Activated T-cell treated with anti-CD3 and anti-CD28 coated beads for 4 hours (primary cell): Measurements from ENCODE around the gene CERS5.

Source experiments
- DNase-seq: peaks from one replicate; pipeline ENCODE4 v3.0.0-alpha.2; 2020

Gene CERS5

DNA sequence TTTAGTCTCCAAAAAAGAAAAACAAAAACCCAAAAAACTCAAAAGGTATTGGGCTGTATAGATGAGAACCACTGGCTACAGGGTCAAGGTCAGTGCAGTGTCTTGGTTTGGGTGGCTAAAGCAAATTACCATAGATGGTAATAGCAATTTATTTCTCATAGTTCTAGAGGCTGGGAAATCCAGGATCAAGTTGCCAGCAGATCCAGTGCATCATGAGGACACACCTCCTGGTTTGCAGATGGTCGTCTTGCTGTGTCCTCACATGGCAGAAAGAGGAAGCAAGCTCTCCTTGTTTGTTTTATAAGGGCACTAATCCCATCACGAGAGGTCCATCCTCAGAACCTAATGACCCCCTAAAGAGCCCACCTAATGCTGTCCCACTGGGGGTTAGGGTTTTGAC is 44.0 kb downstream of the CERS5 start:
- no peak for DNase-seq

DNA sequence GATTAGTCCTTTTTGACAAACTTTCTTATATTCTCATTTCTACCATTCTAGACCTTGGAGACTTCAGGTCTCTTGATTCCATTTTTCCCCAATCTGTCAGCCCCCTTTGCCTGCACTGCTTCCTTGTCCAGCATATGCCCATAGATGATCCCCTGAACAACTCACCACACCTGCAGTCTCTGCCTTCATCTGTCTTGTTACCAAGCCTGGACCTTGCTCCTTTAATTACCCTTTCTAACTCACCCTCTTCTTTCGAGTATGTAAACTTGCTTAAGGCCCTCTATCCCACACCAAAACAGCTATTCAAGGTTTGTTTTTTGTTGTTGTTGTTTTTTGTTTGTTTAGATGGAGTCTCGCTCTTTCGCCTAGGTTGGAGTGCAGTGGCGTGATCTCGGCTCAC is 45.5 kb downstream of the CERS5 start:
- DNase-seq: no peak

DNA sequence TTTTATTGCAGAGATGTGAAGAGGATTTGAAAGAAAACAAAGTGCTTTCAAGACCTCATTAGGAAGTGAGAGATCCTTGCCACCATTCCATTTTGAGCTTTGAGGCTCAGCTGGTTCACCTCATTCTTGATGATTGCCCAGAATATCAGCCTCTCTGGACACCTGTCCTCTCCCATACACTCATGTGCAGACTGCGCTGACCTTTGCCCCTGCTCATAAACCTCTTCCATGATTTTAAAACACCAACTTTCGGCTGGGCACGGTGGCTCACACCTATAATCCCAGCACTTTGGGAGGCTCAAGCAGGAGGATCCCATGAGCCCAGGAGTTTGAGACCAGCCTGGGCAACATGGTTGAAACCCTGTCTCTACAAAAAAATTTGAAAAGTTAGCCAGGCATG is 46.2 kb downstream of the CERS5 start:
- no peak for DNase-seq

DNA sequence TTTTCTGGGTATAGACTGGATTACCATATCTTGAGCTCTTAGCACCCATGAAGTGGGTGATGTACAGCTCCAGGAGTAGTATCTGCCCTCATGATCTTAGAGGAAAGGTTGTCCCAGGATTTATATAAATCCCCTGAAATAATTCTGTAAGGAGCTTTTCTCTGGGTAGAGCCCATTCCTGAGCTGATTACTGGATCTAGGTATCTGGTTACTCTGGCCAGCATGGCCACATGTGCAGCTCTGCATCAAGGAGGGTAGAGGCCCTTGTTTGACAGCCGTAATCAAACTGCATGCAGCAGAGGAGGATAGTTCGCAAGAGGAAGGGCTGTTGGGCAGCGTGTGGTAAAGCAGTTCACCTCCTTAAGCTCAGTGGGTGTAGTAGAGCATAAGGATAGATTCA is 46.6 kb downstream of the CERS5 start:
- no peak for DNase-seq

DNA sequence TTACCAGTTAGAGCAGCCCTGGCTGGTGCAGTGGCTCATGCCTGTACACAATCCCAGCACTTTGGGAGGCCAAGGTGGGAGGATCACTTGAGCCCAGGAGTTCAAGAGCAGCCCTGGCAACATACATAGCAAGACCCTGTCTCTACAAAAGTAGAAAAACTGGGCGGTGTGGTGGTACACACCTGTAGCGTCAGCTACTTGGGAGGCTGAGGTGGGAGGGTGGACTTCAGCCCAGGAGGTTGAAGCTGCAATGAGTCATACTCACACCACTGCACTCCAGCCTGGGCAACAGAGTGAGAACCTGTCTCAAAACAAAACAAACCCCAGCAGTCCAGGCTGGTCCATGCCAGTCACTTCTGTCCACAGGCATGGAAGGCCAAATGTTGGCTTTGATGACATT is 47.8 kb downstream of the CERS5 start:
- no peak for DNase-seq

DNA sequence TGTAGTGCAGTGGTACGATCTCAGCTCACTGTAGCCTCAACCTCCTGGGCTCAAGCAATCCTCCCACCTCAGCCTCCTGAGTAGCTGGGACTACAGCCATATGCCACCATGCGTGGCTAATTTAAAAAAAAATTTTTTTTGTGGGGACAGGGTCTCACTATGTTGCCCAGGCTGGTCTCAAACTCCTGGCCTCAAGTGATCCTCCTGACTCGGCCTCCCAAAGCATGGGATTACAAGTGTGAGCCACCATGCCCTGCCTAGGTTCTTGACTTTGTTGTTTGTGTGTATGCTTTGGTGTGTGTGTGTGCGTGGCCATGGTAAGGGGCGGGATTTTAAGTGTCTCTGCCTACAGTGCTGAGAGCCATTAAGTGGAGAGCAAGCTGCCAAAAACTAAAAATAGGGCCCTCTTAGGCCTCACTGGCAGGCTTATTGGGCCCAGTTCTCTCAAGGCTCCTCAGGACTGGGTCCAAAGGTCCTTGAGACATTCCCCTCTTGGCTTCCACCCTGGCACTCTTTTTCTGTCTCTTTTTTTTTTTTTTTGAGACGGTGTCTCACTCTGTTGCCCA is 50.0 kb downstream of the CERS5 start:
- no peak for DNase-seq

DNA sequence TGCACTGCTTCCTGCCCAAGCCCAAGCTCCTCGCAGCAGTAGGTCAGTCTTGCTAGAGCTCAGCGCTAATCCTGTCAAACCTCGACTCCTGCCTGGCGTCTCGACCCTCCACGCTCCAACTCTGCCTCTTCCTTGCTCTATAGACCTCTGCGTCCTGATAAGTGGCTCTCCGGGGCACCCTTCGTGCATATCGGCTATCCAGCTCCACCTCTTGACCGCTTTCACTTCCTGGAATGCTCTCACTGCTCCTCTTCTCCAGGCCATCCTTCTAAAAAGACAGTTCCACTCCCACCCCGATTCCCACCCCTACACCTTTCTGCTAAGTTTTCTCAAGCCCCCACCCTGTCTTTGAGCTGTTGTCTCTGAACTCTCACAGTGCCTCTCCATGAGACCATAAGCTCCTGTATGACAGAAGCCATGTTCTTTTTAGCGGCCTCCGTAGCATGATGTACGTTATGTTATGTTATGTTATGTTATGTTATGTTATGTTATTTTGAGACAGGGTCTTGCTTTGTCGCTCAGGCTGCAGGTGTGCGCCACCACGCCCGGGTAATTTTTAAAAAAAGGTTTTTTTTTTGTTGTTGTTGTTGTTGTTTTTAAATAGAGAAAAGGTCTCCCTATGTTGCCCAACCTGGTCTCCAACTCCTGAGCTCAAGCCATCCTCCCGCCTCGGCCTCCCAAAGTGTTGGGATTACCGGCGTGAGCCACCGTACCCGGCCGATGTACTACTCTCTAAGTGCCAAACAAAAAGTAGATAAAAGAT is 54.5 kb downstream of the CERS5 start:
- DNase-seq: peak; percentile 24

DNA sequence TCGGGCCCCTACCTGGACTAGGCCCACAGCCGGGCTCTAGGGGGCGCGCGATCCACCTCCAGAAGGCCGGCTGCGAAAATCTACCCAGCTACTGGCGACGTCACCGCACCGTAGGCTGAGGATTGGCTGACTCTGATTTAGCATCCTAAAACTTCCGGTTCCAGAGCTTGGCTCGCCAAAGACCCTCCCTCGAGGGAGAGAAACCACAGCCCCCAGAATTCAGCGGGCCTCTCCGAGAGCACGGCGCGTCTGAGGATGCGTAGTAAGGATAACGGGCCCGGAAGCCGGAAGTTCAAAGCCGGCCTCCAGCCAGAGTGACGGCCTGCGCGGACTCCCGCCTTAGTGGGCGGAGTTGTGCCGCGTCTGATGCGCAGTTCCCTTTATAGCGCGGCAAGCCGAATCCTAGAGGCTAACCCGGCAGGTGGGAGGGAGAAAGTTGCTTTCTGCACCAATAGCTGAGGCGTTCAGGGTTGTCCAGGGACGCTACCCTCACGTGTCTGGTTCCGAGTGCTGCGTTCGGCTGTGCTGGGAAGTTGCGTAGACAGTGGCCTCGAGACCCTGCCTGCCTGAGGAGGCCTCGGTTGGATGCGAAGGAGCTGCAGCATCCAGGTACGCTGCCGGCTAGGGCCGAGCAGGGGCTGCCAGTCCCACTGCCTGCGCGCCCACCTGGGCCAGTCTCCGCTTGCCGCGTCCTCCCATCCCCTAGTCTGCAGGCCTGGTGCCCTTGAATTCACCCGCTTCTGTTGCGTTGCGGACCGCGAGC is 55.3 kb downstream of the CERS5 start, which contains the start of gene COX14:
Gene COX14 (plus strand): TSS at position 544 of the 763 bp plus-strand sequence. CDS start 7,808 bp downstream, outside the sequence.
- peak; percentile 99 for DNase-seq

DNA sequence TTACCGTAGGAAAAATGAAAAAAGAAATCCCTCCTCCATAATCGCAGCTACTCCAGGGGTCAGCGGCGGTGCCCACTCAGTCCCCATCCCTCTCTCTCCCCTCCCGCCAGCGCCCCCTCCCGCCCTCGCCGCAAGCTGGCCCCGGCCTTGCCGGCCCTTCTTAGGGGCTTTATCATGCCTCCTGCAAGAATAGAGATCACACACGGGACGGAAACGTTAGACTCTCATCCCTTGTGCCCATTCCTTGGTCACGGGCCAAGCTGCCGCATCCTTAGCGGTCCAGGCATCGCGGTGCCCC is 55.8 kb downstream of the CERS5 start:
- DNase-seq: no peak

DNA sequence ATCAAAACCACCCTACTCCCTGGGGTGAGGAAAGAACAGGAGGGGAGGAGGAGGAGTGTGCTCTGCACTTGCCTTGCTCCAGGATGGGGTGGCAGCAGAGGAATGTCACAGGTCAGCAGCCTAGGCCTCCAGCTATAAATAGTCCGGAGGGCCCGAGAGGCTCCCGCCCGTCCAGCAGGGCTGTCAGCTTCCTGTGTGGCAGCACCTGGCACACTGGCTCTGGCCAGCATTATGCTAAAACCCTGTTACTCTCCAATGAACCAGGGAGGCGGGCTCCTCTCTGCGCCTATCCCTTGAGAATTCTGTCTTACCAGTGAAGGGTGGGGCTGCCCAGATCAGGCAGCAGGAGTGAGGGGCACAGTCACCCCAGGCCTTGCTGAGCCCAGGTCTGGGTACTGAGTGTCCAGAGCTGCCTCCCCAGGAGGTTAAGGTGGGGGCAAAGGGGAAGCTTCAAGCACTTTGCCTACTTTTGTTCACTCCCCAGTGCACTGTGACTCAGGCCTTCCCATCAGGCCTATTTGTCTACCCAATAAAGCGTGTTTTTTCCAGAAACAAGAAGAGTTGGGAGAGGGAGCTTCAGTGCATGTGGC is 56.3 kb downstream of the CERS5 start:
- no peak for DNase-seq

DNA sequence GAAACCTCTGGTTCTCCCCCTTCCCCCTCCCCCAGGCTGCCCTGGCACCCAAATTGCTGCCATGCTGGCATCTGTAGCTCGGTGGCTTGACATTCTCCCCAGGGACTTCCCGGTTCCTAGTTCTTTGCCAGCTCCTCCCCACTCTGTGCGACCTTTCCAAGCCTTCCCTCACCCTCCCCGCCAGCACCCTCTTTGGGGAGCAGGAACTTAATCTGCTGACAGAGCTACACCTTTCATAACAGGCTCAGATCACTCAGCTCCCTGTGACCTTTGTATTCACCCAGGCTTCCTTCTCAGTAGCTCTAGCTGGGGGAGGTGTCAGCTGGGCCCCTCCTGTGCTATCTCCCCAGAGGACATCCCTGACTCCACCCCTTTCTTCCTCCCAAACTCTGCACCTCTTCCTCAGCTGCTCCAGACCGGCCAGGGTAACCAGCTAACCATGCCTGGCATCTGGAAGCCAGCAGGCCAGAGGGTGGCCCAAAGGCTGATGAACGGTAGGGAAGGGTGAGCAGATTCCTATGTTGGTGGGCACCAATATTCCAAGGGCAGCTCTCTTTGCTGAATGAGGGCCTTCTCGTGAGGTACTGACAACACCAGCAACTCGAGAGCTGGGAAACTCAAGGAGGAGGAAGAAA is 56.9 kb downstream of the CERS5 start:
- DNase-seq: no peak

DNA sequence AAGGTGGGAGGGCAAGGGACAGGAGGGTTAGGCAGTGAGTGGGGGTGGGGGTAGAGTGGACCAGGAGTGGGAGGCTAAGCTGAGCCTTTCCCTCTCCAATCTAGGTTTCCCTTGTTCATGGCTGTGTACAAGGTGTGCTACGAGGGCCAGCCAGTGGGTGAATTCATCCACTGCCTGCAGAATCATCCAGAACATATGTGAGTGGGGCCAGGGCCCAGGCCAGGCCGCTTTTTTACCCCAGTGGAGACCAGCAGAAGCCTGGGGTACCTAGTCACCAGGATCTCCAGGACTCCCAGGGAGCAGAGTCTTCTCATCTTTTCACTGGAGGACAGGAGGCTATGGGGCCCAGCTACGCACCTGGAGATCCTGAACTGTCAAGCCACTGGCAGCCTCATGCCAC is 57.9 kb downstream of the CERS5 start:
- DNase-seq: no peak

DNA sequence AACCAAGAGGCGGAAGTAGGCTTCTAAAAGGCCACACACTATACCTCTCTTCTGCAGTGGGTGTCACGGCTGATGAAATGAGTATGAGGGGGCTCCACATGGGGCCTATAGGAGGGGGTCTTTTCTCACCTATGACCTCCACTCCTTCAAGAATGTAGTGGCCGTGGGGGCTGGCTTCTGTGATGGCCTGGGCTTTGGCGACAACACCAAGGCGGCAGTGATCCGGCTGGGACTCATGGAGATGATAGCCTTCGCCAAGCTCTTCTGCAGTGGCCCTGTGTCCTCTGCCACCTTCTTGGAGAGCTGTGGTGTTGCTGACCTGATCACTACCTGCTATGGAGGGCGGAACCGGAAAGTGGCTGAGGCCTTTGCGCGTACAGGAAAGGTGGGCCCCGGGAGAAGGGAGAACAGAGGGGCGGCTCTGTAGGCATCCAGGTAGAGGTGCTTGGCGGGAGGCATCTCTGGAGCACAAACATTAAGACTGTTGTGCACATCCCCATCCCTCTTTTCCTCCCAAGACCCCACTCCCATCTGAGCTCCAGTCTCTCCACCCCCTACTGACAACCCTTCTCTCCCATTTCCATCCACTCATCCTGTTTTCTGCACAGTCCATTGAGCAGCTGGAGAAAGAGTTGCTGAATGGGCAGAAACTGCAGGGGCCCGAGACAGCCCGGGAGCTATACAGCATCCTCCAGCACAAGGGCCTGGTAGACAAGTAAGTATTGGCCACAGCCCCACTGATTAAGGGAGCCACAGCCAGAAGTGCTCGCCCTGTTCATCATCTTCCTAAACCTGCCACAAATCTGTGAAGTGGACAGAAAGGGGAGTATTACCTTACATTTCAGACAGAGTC is 59.5 kb downstream of the CERS5 start:
- DNase-seq: no peak

DNA sequence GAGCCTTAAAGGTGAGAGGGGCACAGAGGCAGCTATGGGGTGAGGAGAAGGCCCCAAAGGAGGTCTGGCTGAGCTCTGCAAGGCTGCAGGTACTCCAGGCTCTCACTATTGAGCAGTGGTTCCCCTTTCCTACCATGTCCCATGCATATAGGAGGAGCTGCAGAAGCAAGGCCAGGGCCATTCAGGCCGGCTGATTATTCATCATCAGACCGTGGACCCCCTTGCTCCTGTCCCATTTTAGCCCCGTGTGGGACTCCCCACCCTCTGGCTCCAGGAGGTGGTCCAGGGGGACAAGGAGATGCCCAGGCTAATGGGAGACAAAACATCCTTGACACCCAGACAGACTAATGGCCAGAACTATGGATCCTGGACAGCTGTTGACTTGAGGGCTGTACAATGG is 60.3 kb downstream of the CERS5 start:
- DNase-seq: no peak

DNA sequence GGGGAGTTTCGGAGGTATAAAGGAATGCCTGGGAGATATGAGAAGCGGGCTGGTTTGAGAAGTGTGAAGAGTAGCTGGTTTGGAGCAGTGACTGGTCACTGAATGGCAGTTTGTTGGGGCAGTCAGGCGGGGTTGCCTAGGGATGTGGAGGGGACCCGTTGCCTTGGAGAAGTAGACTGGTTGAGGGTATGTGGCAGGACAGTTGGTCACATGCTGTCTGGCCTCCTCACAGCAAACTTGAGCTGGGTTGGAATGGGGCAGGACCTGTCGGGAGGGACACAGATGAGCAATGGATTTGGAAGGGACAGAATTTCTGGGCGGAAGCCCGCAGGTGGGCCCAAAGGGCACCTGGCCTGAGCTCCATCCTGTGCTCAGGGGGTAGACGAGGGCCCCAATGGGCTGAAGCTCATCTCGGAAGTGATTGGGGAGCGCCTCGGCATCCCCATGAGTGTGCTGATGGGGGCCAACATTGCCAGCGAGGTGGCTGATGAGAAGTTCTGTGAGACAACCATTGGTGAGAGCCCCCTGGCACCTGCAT is 61.2 kb downstream of the CERS5 start:
- DNase-seq: no peak

DNA sequence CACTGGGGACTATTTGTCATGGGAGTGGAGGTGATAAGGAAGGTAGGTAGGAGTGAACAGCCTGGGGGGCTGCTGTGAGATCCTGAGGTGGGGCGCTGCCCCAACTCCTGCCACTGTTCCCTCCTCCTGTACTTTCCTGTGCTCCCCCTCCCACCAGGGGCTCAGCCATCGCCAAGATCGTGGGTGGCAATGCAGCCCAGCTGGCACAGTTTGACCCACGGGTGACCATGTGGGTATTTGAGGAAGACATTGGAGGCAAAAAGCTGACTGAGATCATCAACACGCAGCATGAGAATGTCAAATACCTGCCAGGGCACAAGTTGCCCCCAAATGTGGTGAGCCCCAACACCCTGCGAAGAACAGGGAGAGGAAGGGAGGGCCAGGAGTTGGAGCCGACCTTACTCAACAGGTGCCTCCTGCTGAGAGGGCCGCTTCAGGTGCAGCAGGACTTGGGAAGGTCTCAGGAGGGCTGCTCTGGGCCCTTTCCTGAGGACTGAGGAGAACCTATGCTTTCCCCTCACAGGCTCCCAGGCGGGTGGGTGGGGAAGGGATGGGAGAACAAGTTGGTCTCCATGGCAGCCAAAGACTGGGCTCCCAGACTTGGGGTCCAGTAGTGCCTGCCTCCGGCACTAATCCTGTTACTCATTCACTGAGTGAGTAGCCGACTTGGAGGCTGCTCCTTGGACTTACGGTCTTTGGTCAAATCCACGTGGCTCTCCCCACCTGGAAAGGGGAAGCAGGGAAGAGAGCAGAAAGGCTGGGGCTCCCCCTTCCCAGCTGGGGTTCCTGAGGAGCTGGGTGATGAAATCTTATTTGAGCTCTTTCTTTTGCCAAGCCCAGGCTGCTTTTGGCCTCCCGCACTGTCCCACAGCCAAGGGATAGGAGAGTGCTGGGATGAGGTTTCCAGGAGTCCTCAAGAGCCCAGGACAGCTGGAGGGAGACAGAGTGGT is 62.5 kb downstream of the CERS5 start:
- DNase-seq: no peak

DNA sequence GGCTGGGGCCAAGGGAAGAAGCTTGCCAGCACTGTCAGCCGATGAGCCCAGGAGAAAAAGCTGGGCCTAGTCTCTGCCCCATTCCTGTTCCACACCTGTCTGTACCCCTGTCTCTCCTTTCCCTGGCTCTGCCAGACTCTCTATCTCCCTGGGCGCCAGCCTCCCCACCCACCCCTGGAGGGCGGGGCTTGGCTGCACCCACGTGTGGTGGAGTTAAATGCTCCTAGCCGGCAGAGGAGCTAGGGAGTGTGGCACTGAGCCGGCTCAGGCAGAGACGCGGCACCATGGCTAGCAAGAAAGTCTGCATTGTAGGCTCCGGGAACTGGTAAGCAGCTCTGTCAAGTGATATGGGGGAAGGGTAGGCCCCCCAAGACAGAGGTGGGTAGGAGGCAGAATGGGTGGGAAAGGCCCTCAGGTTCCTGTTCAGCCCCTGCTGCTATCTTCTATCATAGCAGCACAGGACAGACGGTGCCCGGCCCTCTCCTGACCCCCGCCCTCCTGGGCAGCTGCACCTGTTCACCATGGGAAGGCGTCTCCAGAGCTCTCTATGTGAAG is 63.3 kb downstream of the CERS5 start, which contains the start of gene GPD1:
Gene GPD1 (plus strand): TSS at position 242 of the 555 bp plus-strand sequence. CDS start 43 bp downstream, at position 285.
- DNase-seq: no peak

DNA sequence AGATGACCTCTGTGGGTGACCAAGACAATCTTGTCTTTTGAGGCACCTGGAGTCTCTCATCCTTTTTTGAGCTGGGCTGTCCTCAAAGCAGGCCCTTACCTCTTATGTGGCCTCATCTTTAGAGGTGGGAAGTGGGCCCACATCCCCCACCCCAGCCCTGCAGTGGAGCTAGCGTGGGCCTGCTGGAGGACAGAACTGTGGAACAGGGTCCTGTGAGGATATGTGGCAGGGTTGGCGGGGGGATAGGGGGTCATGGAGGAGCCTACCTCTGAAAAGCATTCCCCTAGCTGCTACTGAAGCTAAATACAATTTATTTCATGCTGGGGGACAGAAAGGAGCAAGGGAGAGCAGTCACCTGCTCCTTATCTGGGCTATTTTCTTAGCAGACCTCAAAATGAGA is 63.8 kb downstream of the CERS5 start:
- no peak for DNase-seq

DNA sequence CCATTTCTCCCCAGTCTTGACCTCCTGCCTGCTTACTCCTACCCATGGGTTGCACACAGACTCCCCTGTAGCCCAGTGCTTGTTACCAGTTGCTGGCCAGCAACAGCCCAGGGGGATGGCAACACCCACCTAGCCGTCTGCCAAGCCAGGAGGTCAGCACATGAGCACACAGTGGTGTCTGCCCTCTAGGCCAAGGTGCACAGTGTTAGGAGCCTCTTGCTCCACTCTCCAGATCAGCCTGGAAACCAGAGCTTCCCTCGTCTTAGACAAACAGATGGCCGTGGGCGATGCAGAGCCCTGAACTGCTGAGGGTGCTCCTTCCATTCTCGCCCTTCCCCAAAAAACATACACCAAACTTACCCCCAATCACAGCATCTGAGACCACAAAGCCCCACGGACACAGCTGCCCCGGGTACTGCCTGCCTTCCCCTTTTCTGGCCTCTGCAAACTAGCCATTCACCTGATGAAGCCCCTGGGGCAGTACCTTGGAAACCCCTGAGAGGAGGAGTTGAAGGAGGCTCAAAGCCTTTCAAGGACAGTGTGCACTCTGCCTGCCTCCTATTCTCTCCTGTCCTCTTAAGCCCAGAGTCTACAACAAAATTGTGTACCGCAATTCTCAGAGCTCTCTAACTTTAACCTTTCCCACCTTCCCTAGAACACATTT is 64.4 kb downstream of the CERS5 start:
- no peak for DNase-seq

DNA sequence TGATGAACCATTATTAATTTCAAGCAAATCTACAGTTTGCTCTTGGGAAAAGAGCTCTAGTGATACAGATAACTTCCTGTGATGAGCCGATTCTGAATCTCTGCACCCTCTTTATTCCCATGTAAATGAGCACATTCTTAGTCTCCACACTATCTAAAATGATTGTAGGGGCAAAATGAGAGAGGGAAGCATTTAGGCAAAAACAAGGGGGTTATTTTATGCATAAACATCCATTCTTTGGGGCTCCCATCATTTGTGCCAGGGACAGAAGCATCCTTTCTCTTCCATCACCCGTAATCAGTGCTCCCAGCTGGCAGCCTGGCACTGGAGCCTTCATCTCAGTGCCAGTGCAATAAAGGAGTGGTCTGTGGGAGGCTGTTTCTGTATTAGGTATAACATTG is 65.0 kb downstream of the CERS5 start:
- no peak for DNase-seq
